Lower lobe of right lung (tissue), 2 donors: ENCODE data around the gene SENP2. TPM values are rescaled to one million over a fixed set of nuclear protein-coding genes. Genes with fewer than 3 reads are reported as not detected.
"Not testable (repeated sequence)": the region's sequence is repeated elsewhere in the genome, so short reads cannot be mapped to it uniquely, and the experiment has no call there.

ENCODE experiments used
- ATAC-seq, 2 donors: fragments of 200-7000 bp; cut with Tn5 transposase; one replicate each; pipeline ENCODE4 v1.9.1; 2020 to 2022; ENCODE audit warnings: mild to moderate bottlenecking in 2 of 2, moderate library complexity in 2 of 2
- DNase-seq: peaks from one replicate; pipeline ENCODE4 v3.0.0-alpha.2; 2020
- H3K27ac ChIP-seq: fragments of 200-600 bp; one replicate; pipeline ENCODE4 v1.8.0; 2022
- H3K27me3 ChIP-seq: fragments of 200-600 bp; one replicate; pipeline ENCODE4 v1.8.0; 2022; ENCODE audit warnings: low read depth
- H3K36me3 ChIP-seq: fragments of 200-600 bp; one replicate; pipeline ENCODE4 v1.8.0; 2022; ENCODE audit warnings: mild to moderate bottlenecking
- H3K4me1 ChIP-seq: fragments of 200-600 bp; one replicate; pipeline ENCODE4 v1.8.0; 2022
- H3K4me3 ChIP-seq: fragments of 200-600 bp; one replicate; pipeline ENCODE4 v1.8.0; 2022; ENCODE audit warnings: mild to moderate bottlenecking
- H3K9me3 ChIP-seq: fragments of 200-600 bp; one replicate; pipeline ENCODE4 v1.8.0; 2022
- intact Hi-C: fragments of 100-400 bp; cut with DNase I; formaldehyde crosslinking; loops from one replicate; pipeline ENCODE4 v1.11.0; 2022
- total RNA-seq: library from RNA; stranded (reverse); fragmentation: NEBNext Ultra II Directional; extraction: Animal tissue kit (Norgen Biotek cat#: 25700); gene quantifications from one replicate; pipeline ENCODE4 v1.2.1, GENCODE V29; 2021
- TF ChIP-seq, protein P1 (sequence below): fragments of 200-600 bp; IDR thresholded peaks from one replicate; pipeline ENCODE4 v1.8.0; 2022; ENCODE audit warnings: antibody characterized with exemption, mild to moderate bottlenecking
- donor health status: DM: no; HTN: yes; CAD: no; lungs with severe emphysema.

Gene SENP2
- total RNA-seq, 1 donor from 2014 or later = 36.5 TPM

DNA sequence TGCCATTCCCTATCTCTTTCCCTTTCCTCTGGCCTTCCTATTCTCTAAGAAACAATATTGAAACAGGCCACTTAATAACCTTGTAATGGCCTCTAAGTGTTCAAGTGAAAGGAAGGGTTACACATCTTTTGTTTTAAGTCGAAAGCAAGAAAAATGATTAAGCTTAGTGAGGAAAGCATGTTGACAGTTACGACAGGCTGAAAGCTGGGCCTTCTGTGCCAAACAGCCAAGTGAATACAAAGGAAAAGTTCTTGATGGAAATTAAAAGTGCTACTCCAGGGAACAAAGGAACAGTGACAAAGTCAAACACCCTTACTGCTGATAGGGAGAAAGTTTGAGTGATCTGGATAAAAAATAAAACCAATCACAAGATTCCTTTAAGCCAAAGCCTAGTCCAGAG is 54.2 kb downstream of the SENP2 start:
- no peaks in the 10 kb centered on the region for H3K27me3 ChIP-seq
- no peaks in the 10 kb centered on the region for H3K9me3 ChIP-seq
- intact Hi-C loops = no loop called here
- TF ChIP-seq, protein P1, sequence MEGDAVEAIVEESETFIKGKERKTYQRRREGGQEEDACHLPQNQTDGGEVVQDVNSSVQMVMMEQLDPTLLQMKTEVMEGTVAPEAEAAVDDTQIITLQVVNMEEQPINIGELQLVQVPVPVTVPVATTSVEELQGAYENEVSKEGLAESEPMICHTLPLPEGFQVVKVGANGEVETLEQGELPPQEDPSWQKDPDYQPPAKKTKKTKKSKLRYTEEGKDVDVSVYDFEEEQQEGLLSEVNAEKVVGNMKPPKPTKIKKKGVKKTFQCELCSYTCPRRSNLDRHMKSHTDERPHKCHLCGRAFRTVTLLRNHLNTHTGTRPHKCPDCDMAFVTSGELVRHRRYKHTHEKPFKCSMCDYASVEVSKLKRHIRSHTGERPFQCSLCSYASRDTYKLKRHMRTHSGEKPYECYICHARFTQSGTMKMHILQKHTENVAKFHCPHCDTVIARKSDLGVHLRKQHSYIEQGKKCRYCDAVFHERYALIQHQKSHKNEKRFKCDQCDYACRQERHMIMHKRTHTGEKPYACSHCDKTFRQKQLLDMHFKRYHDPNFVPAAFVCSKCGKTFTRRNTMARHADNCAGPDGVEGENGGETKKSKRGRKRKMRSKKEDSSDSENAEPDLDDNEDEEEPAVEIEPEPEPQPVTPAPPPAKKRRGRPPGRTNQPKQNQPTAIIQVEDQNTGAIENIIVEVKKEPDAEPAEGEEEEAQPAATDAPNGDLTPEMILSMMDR = no peak
- H3K27ac ChIP-seq = no peak overlapping the region
- H3K36me3 ChIP-seq = peaks cover 5% of the 10 kb centered on the region
- no peaks in the 10 kb centered on the region for H3K4me1 ChIP-seq
- ATAC-seq = no peak
- DNase-seq = no peak
- no peak overlapping the region for H3K4me3 ChIP-seq

DNA sequence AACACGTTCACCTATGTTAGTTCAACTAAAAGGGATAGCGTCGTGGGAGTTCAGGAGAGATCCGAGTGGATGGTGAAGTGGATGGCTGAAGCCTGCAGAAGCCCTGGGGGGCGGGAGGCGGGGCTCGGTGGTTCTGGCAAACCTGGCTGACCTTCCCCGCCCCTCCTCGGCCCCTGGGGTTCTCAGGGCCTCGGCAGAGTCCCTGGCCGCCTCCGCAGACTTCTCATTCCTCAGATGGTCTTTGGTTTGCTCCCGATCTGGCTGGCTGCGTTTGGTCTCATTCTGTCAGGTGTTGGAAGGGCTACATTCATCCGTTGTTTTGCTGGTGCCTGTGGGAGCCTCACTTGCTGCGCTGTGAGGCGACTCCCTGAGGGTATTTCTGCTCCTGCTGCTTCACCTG is 59.1 kb downstream of the SENP2 start:
- ATAC-seq, H3K27ac ChIP-seq, DNase-seq, H3K4me1 ChIP-seq, H3K27me3 ChIP-seq, H3K9me3 ChIP-seq, intact Hi-C loops, H3K4me3 ChIP-seq: not testable (repeated sequence)
- H3K36me3 ChIP-seq = peaks cover 20% of the 10 kb centered on the region

DNA sequence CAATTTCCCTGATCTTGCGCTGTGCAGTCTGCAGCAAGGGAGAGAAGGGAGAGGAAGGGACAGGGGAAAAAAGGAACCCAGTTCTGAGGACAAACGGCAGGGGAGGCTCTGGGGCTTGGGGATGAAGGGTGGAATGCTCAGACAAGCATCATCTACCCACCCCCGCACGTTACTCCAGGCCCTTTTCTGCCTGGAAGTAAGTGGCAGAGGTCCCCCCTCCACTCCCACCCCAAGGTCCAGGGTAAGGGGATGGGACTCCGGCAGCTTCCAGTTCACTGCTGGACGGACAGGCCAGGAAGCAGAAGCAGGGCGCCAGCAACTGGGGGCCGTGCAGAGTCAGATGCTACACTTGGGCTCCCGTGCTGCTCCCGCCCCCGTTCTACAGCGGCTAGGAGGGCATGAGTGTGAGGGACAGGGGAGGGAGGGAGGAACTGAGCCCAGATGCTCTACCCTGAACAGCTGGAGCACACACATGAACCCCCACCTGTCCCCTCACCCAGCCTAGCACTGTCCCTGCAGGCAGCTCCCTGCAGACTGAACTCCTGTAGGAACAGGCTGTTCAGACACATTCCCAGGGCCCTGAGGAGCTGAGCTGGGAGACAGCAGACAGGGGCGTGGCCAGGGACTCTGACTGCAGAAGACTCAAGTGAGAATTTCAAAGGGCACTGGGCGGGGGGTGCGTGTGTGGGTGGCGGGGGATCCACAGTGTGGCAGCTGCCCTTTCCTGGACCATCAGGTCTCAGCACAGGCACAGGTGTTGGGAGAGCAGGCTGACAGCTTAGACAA is 59.7 kb downstream of the SENP2 start:
- Histone ChIP-seq H3K27me3 (no peaks in the 10 kb centered on the region), H3K36me3 (peaks cover 20% of the 10 kb centered on the region), H3K4me1 (no peaks in the 10 kb centered on the region), H3K9me3 (no peaks in the 10 kb centered on the region), H3K27ac (no peak overlapping the region), H3K4me3 (no peak overlapping the region)
- ATAC-seq = no peak
- DNase-seq = no peak
- TF ChIP-seq, protein P1 = no peak
- intact Hi-C loops = no loop called here

DNA sequence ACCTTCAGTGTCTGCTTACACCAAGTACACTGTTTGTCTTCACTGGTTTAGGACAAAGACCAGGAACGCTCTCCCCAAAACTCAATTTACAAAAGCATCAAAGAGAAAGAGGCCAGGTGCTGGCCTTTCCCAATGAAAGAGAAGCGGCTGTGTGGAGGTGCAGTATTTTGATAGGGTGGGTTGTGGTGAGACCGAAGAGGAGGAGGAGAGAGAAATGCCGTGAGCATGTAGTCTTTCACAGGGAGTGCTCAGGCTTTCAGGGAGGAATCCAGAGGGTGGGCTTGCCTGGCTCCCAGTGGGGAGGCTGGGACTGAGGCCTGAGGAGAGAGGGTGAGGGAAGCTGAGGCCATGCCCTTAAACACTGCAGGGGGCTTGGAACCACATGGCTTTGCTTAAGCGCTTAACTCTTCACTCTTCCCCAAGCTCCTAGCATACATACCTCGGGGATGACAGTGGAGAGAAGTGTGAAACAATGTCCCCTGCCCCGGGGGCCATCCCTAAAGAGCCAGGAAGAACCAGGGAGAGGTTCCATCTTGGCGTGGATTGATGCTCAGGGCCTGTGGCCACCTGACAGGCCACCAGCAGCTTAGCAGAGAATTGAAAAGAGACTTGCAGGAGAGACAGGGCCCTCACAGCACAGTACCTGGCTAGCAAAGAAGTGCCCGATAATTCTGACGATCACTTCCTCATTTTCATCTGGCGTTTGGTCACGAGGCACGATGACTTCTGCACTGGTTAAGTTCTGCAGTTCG is 60.5 kb downstream of the SENP2 start:
- ATAC-seq = no peak
- DNase-seq = no peak
- no peaks in the 10 kb centered on the region for H3K9me3 ChIP-seq
- H3K27me3 ChIP-seq = no peaks in the 10 kb centered on the region
- H3K4me3 ChIP-seq = no peak overlapping the region
- TF ChIP-seq, protein P1 = no peak
- H3K36me3 ChIP-seq = peaks cover 20% of the 10 kb centered on the region
- H3K27ac ChIP-seq = no peak overlapping the region
- H3K4me1 ChIP-seq = no peaks in the 10 kb centered on the region
- intact Hi-C loops = no loop called here

DNA sequence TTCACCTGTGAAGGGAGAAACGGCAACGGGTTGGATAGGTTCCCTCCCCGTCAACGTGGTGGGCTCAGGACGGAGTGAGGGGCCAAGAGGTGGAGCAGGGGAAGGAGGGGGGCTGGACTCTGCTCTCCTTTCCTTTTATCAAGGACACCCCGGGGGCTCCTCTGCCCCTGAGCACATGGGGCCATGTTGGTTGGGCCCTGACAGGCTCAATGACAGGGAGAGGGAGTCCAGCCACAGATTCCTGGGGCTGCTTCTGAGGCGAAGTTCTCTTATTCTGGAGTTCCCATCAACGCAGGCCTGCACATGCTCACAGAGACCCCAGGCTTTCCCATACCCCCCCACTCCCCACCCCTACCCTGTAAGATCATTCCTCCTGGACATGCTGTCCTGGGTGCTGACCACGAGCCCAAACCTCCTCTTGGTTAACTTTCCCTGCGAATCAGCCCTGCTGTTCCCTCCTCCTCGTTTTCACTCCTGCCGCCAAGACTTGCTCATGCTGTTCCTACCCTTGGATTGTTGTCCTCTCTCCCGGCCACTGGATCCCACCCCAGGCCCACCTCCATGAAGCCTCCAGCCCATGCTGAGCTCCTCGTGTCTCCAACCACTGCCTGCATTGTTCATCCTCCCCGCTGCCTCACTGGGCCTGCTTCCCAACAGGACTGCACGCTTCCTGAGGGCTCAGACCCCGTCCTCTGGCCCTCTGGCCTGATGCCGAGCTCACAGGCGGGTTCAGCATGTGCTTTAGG is 61.2 kb downstream of the SENP2 start:
- Histone ChIP-seq H3K9me3 (no peaks in the 10 kb centered on the region), H3K27me3 (no peaks in the 10 kb centered on the region), H3K27ac (no peak overlapping the region), H3K4me3 (no peak overlapping the region), H3K4me1 (no peaks in the 10 kb centered on the region), H3K36me3 (peaks cover 20% of the 10 kb centered on the region)
- TF ChIP-seq, protein P1 = no peak
- intact Hi-C loops = no loop called here
- DNase-seq = no peak
- no peak for ATAC-seq
